GM19239 (cell line): ENCODE results near the gene PCDHGA8.
"Not testable (repeated sequence)": the region's sequence is repeated elsewhere in the genome, so short reads cannot be mapped to it uniquely, and the experiment has no call there.

Experiments
- DNase-seq: peaks from one replicate; pipeline ENCODE4 v3.0.0; 2011; ENCODE audit warnings: low spot score; ENCODE audit not compliant: insufficient read length
- FAIRE-seq: peaks from 2 replicates; lab custom pipeline; 2011; peaks lifted over from hg19 to GRCh38; lab: Jason Lieb, UNC

Gene PCDHGA8

DNA sequence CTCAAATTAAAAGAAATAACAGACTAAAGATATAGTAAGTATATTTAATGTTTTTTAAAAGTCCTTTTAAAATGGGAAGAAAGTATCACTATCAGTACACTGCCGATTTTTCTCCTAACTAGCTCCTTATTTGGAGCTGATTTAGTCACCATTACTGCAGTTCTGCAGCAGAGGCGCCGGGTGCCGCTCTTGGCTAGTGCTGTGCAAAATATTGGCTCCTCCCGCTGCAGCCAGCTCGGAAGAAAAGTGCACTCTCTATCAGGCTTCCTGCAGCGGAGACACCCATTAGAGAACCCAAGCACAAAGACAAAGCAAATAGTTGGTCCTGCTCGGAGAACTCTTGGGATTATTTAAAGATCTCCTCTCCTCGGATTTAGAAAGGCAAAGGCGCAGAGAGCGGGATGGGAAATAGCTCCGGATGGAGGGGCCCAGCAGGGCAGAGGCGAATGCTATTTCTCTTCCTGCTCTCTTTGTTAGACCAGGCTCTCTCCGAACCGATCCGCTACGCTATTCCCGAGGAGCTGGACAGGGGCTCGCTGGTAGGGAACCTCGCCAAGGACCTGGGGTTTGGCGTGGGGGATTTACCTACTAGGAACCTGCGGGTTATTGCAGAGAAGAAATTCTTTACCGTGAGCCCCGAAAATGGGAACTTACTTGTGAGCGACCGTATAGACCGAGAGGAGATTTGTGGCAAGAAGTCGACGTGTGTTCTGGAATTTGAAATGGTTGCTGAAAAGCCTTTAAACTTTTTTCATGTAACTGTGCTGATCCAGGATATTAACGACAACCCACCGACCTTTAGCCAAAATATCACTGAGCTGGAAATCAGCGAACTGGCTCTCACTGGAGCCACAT, 22.2 kb upstream of the PCDHGA8 start, which contains the start of gene PCDHGB3:
TSS of gene PCDHGB3 (plus strand) at position 249 of the 855 bp plus-strand sequence. CDS start at position 402, 153 bp downstream.
- no peak for FAIRE-seq
- DNase-seq, result no peak

DNA sequence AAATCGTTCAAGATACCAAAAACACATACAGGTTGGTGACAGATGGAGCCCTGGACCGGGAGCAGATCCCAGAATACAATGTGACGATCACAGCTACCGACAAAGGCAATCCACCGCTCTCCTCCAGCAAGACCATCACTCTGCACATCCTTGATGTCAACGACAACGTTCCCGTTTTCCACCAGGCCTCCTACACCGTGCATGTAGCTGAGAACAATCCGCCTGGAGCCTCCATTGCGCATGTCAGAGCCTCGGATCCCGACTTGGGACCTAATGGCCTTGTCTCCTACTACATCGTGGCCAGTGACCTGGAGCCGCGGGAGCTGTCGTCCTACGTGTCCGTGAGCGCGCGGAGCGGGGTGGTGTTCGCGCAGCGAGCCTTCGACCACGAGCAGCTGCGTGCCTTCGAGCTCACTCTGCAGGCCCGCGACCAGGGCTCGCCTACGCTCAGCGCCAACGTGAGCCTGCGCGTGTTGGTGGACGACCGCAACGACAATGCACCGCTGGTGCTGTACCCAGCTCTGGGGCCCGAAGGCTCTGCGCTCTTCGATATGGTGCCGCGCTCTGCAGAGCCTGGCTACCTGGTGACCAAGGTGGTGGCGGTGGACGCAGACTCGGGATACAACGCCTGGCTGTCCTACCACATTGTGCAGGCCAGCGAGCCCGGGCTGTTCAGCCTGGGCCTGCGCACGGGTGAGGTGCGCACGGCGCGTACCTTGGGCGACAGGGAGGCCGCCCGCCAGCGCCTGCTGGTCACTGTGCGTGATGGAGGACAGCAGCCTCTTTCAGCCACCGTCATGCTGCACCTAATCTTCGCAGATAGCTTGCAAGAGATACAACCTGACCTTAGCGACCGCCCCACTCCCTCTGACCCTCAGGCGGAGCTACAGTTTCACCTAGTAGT, 20.6 kb upstream of the PCDHGA8 start:
- DNase-seq, result no peak
- FAIRE-seq, result no peak

DNA sequence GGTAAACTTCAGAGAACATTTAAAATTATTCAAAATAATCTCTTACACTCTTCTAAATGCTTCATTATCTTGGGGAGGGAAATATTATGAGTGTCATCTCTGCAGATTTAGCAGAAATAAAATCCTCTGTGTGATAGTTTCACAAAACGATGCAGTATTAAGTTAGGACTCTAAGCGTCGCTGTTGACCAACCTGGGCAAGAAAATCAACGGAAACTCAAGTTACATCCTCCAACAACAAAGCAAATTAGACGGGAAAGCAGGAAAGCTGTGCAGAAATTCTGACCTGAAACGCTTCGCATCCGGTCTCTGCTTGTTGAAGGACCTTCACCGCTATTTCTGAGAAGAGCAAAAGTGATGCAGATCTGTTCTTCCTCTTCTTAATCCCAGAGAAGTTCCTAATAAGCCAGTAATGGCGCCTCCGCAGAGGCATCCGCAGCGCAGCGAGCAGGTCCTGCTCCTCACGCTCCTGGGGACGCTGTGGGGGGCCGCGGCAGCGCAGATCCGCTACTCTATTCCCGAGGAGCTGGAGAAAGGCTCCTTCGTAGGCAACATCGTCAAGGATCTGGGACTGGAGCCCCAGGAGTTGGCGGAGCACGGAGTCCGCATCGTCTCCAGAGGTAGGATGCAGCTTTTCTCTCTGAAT, 18.6 kb upstream of the PCDHGA8 start, which contains the start of gene PCDHGA6:
TSS of gene PCDHGA6 (plus strand) at position 219 of the 645 bp plus-strand sequence. CDS start at position 412, 193 bp downstream.
- FAIRE-seq (no peak), DNase-seq (no peak)

DNA sequence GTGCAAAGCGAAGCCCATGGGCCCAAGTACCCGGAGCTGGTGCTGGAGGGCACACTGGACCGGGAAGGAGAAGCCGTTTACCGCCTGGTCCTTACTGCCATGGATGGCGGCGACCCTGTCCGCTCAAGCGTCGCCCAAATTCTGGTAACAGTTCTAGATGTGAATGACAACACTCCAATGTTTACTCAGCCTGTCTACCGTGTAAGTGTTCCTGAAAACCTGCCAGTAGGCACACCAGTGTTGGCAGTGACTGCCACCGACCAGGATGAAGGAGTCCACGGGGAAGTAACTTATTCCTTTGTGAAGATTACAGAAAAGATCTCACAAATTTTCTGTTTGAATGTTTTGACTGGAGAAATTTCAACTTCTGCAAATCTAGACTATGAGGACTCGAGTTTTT, 17.8 kb upstream of the PCDHGA8 start:
- FAIRE-seq (no peak), DNase-seq (no peak)

DNA sequence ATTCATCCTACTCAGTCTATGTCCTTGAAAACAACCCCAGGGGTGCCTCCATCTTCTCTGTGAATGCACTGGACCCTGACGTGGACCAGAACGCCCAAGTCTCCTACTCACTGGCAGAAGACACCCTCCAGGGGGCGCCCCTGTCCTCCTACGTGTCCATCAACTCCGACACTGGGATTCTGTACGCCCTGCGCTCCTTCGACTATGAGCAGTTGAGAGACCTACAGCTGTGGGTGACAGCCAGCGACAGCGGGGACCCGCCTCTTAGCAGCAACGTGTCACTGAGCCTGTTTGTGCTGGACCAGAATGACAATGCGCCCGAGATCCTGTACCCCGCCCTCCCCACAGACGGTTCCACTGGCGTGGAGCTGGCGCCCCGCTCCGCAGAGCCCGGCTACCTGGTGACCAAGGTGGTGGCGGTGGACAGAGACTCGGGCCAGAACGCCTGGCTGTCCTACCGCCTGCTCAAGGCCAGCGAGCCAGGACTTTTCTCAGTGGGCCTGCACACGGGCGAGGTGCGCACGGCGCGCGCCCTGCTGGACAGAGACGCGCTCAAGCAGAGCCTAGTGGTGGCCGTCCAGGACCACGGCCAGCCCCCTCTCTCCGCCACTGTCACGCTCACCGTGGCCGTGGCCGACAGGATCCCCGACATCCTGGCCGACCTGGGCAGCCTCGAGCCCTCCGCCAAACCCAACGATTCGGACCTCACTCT, 16.8 kb upstream of the PCDHGA8 start:
- DNase-seq, FAIRE-seq: not testable (repeated sequence)

DNA sequence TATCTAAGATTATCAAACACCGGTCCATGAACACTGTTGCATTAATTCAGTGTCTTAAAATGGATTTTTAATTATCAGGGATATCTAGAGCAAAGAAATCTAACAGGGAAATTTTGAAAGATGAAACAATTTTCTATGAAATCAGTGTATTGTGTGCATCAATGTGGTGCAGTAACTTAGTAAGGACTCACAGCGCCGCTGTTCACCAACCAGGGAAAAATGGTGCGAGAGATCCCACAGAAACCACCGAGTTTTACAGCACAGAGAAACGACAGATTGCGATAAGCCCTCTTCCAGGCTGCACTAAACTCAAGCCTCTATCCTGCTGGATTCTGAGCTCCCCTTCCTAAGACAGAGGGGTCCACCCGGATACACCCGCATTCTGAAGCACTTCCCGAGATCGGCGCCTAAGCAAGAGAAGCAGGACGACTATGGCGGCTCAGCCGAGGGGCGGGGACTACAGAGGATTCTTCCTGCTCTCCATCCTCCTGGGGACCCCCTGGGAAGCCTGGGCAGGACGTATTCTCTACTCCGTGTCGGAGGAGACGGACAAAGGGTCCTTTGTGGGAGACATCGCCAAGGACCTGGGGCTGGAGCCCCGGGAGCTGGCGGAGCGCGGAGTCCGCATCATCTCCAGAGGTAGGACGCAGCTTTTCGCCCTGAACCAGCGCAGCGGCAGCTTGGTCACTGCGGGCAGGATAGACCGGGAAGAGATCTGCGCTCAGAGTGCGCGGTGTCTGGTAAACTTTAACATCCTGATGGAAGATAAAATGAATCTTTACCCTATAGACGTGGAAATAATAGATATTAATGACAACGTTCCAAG, 9.8 kb upstream of the PCDHGA8 start, which contains the start of gene PCDHGA7:
TSS of gene PCDHGA7 (plus strand) at position 274 of the 826 bp plus-strand sequence. CDS start at position 432, 158 bp downstream.
- FAIRE-seq, result no peak
- DNase-seq, result no peak

DNA sequence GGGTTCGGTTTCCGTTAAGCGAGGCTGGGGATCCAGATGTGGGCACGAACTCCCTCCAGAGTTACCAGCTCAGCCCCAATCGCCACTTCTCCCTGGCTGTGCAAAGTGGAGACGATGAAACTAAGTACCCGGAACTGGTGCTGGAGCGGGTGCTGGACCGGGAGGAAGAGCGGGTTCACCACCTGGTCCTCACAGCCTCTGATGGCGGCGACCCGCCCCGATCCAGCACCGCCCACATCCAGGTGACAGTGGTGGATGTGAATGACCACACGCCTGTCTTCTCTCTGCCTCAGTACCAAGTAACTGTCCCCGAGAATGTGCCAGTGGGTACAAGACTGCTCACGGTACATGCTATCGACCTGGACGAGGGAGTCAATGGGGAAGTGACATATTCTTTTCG, 9.1 kb upstream of the PCDHGA8 start:
- FAIRE-seq (no peak), DNase-seq (no peak)

DNA sequence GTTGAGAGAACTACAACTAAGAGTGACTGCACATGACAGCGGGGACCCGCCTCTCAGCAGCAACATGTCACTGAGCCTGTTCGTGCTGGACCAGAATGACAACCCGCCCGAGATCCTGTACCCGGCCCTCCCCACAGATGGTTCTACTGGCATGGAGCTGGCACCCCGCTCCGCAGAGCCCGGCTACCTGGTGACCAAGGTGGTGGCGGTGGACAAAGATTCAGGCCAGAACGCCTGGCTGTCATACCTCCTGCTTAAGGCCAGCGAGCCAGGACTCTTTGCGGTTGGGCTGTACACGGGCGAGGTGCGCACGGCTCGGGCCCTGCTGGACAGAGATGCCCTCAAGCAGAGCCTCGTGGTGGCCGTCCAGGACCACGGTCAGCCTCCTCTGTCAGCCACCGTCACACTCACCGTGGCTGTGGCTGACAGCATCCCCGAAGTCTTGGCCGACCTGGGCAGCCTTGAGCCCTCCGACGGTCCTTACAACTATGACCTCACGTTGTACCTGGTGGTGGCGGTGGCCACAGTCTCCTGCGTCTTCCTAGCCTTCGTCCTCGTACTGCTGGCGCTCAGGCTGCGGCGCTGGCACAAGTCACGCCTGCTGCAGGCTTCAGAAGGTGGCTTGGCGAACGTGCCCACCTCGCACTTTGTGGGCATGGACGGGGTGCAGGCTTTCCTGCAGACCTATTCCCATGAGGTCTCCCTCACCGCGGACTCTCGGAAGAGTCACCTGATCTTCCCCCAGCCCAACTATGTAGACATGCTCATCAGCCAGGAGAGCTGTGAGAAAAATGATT, 7.8 kb upstream of the PCDHGA8 start:
- DNase-seq (no peak), FAIRE-seq (no peak)

DNA sequence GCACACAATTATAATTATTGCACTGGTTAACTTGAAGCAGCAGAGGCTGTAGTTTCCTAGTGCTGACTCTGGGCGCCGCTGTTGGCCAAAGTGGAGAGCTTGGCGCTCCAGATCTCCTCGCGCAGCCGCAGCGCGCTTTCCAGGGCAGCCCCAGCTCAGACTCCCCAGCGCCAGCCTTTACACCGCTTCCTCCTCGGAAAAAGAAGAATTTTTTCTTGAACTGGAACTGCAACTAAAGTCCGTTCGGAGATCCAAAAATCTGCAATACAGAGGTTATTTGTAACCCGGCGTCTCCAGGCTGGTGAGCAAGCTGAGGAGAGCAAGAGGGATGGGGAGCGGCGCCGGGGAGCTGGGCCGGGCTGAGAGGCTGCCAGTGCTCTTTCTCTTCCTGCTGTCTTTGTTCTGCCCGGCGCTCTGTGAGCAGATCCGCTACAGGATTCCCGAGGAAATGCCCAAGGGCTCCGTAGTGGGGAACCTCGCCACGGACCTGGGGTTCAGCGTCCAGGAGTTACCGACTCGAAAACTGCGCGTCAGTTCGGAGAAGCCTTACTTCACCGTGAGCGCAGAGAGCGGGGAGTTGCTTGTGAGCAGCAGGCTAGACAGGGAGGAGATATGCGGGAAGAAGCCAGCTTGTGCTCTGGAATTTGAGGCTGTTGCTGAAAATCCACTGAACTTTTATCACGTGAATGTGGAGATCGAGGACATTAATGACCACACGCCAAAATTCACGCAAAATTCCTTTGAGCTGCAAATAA, 4.7 kb upstream of the PCDHGA8 start, which contains the start of gene PCDHGB4:
TSS of gene PCDHGB4 (plus strand) at position 142 of the 755 bp plus-strand sequence. CDS start at position 329, 187 bp downstream.
- not testable (repeated sequence) for DNase-seq
- FAIRE-seq, result peak; percentile 87

DNA sequence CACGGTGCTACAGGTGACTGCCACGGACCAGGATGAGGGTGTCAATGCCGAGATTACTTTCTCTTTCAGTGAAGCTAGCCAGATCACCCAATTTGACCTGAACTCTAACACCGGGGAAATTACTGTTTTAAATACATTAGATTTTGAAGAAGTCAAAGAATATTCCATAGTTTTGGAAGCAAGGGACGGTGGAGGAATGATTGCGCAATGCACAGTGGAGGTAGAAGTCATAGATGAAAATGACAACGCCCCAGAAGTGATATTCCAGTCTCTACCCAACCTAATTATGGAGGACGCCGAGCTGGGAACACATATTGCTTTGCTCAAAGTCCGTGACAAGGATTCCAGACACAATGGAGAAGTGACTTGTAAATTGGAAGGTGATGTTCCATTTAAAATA, 3.8 kb upstream of the PCDHGA8 start:
- FAIRE-seq, result no peak

DNA sequence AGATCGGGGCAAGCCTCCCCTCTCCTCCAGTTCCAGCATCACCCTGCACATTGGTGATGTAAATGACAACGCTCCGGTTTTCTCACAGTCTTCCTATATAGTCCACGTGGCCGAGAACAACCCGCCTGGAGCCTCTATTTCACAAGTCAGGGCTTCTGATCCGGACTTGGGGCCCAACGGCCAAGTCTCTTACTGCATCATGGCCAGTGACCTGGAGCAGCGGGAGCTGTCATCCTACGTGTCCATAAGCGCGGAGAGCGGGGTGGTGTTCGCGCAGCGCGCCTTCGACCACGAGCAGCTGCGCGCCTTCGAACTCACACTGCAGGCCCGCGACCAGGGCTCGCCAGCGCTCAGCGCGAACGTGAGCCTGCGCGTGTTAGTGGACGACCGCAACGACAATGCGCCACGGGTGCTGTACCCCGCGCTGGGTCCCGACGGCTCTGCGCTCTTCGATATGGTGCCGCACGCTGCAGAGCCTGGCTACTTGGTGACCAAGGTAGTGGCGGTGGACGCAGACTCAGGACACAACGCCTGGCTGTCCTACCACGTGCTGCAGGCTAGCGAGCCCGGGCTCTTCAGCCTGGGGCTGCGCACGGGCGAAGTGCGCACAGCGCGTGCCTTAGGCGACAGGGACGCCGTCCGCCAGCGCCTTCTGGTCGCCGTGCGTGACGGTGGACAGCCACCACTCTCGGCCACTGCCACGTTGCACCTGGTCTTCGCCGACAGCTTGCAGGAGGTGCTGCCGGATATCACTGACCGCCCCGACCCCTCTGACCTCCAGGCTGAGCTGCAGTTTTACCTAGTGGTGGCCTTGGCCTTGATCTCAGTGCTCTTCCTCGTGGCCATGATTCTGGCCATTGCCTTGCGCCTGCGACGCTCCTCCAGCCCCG, 3.0 kb upstream of the PCDHGA8 start:
- no peak for FAIRE-seq

More for the DNA sequence above, 3.8 kb upstream of the PCDHGA8 start:
- DNase-seq, result no peak

DNA sequence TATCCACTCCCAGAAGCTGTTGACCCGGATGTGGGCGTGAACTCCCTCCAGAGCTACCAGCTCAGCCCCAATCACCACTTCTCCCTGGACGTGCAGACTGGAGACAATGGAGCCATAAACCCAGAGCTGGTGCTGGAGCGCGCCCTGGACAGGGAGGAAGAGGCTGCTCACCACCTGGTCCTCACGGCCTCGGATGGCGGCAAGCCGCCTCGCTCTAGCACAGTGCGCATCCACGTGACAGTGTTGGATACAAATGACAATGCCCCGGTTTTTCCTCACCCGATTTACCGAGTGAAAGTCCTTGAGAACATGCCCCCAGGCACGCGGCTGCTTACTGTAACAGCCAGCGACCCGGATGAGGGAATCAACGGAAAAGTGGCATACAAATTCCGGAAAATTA, 834 bp downstream of the PCDHGA8 start:
- no peak for DNase-seq
- FAIRE-seq, result no peak

More for the DNA sequence above, 3.0 kb upstream of the PCDHGA8 start:
- no peak for DNase-seq

DNA sequence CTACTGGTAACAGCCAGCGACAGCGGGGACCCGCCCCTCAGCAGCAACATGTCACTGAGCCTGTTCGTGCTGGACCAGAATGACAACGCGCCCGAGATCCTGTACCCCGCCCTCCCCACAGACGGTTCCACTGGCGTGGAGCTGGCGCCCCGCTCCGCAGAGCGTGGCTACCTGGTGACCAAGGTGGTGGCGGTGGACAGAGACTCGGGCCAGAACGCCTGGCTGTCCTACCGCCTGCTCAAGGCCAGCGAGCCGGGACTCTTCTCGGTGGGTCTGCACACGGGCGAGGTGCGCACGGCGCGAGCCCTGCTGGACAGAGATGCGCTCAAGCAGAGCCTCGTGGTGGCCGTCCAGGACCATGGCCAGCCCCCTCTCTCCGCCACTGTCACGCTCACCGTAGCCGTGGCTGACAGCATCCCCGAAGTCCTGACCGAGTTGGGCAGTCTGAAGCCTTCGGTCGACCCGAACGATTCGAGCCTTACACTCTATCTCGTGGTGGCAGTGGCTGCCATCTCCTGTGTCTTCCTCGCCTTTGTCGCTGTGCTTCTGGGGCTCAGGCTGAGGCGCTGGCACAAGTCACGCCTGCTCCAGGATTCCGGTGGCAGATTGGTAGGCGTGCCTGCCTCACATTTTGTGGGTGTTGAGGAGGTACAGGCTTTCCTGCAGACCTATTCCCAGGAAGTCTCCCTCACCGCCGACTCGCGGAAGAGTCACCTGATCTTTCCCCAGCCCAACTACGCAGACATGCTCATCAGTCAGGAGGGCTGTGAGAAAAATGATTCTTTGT, 2.2 kb downstream of the PCDHGA8 start:
- DNase-seq, FAIRE-seq: not testable (repeated sequence)

DNA sequence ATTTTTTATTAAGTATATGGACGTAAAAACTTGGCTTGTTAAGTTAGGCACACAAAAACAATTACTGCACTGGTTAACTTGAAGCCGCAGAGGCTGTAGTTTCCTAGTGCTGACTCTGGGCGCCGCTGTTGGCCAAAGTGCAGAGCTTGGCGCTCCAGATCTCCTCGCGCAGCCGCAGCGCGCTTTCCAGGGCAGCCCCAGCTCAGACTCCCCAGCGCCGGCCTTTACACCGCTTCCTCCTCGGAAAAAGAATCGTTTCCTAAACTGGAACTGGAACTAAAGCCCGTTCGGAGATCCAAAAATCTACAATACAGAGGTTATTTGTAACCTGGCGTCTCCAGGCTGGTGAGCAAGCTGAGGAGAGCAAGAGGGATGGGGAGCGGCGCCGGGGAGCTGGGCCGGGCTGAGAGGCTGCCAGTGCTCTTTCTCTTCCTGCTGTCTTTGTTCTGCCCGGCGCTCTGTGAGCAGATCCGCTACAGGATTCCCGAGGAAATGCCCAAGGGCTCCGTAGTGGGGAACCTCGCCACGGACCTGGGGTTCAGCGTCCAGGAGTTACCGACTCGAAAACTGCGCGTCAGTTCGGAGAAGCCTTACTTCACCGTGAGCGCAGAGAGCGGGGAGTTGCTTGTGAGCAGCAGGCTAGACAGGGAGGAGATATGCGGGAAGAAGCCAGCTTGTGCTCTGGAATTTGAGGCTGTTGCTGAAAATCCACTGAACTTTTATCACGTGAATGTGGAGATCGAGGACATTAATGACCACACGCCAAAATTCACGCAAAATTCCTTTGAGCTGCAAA, 5.5 kb downstream of the PCDHGA8 start, which contains the start of gene PCDHGB5:
TSS of gene PCDHGB5 (plus strand) at position 192 of the 796 bp plus-strand sequence. CDS start at position 373, 181 bp downstream.
- not testable (repeated sequence) for DNase-seq
- peak; percentile 86 for FAIRE-seq
